ENCODE measurements around the gene TRIM17. TPM values are rescaled to one million over a fixed set of nuclear protein-coding genes. Genes with fewer than 3 reads are reported as not detected.
A peak's percentile ranks its signal among the peaks of the same experiment; 100 is the strongest.

Gene TRIM17
- total RNA-seq, 2 donors from 2014 or later: 8.4 to 19.6 TPM

GRCh38 chr1:228396770-228397662, 19.6 kb downstream of the TRIM17 start:
- no peak for TF ChIP-seq CTCF (conservative IDR thresholded peaks at IDR 0.05)

GRCh38 chr1:228394571-228395394, 21.9 kb downstream of the TRIM17 start:
- H3K9me3 Mint-ChIP-seq: no peaks in the 10 kb centered on the region
- Histone ChIP-seq H3K9ac (ENCODE audit: extremely low read depth, low read length, poor library complexity, severe bottlenecking) (no peak overlapping the region), H3K4me1 (ENCODE audit: control insufficient read depth, insufficient read depth, low read length) (no peaks in the 10 kb centered on the region), H3K27ac (ENCODE audit: low read depth, low read length) (no peak overlapping the region), H3K4me3 (ENCODE audit: low read length) (no peak overlapping the region), H3K27me3 (ENCODE audit: control insufficient read depth, insufficient read depth, low read length, poor library complexity, severe bottlenecking) (no peaks in the 10 kb centered on the region), H3K9me3 (ENCODE audit: control insufficient read depth, low read length) (no peaks in the 10 kb centered on the region), H3K36me3 (ENCODE audit: control insufficient read depth, insufficient read depth, low read length) (peaks cover 27% of the 10 kb centered on the region)
- no peaks in the 10 kb centered on the region for H3K27me3 Mint-ChIP-seq (ENCODE audit: insufficient read depth)
- H3K4me1 Mint-ChIP-seq: peaks cover 6% of the 10 kb centered on the region
- TF ChIP-seq CTCF (conservative IDR thresholded peaks at IDR 0.05): no peak
- no peak overlapping the region for H3K27ac Mint-ChIP-seq
- 96 to 97% methylated on average over 28 to 38 of the region's 38 CpGs for WGBS, 2 experiments (ENCODE audit: insufficient coverage in 1 of 2, insufficient read length in 1 of 2)
- no peak for DNase-seq
- no peak overlapping the region for H3K4me3 Mint-ChIP-seq
- peaks cover 42% of the 10 kb centered on the region for H3K36me3 Mint-ChIP-seq (ENCODE audit: low read depth)

More at GRCh38 chr1:228396770-228397662, 19.6 kb downstream of the TRIM17 start:
- H3K4me3 ChIP-seq (ENCODE audit: low read length): no peak overlapping the region
- no peak overlapping the region for H3K9ac ChIP-seq (ENCODE audit: extremely low read depth, low read length, poor library complexity, severe bottlenecking)
- Mint-ChIP-seq H3K27me3 (ENCODE audit: insufficient read depth) (no peaks in the 10 kb centered on the region), H3K27ac (no peak overlapping the region), H3K4me1 (peaks cover 6% of the 10 kb centered on the region), H3K36me3 (ENCODE audit: low read depth) (peaks cover 59% of the 10 kb centered on the region), H3K4me3 (no peak overlapping the region), H3K9me3 (no peaks in the 10 kb centered on the region)
- H3K9me3 ChIP-seq (ENCODE audit: control insufficient read depth, low read length): no peaks in the 10 kb centered on the region
- WGBS, 2 experiments (ENCODE audit: insufficient coverage in 1 of 2, insufficient read length in 1 of 2): 93 to 100% methylated on average over 6 to 21 of the region's 21 CpGs
- no peak overlapping the region for H3K27ac ChIP-seq (ENCODE audit: low read depth, low read length)
- H3K27me3 ChIP-seq (ENCODE audit: control insufficient read depth, insufficient read depth, low read length, poor library complexity, severe bottlenecking): no peaks in the 10 kb centered on the region
- DNase-seq: peak; percentile 26
- H3K4me1 ChIP-seq (ENCODE audit: control insufficient read depth, insufficient read depth, low read length): no peaks in the 10 kb centered on the region
- H3K36me3 ChIP-seq (ENCODE audit: control insufficient read depth, insufficient read depth, low read length): peaks cover 42% of the 10 kb centered on the region

GRCh38 chr1:228393811-228394570, 22.7 kb downstream of the TRIM17 start:
- no peaks in the 10 kb centered on the region for H3K27me3 ChIP-seq (ENCODE audit: control insufficient read depth, insufficient read depth, low read length, poor library complexity, severe bottlenecking)
- no peak overlapping the region for H3K4me3 Mint-ChIP-seq
- H3K9ac ChIP-seq (ENCODE audit: extremely low read depth, low read length, poor library complexity, severe bottlenecking): no peak overlapping the region
- peaks cover 38% of the 10 kb centered on the region for H3K36me3 Mint-ChIP-seq (ENCODE audit: low read depth)
- peaks cover 6% of the 10 kb centered on the region for H3K4me1 Mint-ChIP-seq
- no peak for TF ChIP-seq CTCF (conservative IDR thresholded peaks at IDR 0.05)
- H3K36me3 ChIP-seq (ENCODE audit: control insufficient read depth, insufficient read depth, low read length): peaks cover 27% of the 10 kb centered on the region
- WGBS, 2 experiments (ENCODE audit: insufficient coverage in 1 of 2, insufficient read length in 1 of 2): 89 to 90% methylated on average over 7 to 9 of the region's 9 CpGs
- no peaks in the 10 kb centered on the region for H3K27me3 Mint-ChIP-seq (ENCODE audit: insufficient read depth)
- no peaks in the 10 kb centered on the region for H3K9me3 ChIP-seq (ENCODE audit: control insufficient read depth, low read length)
- no peak overlapping the region for H3K27ac Mint-ChIP-seq
- H3K4me3 ChIP-seq (ENCODE audit: low read length): no peak overlapping the region
- H3K27ac ChIP-seq (ENCODE audit: low read depth, low read length): no peak overlapping the region
- H3K9me3 Mint-ChIP-seq: no peaks in the 10 kb centered on the region
- H3K4me1 ChIP-seq (ENCODE audit: control insufficient read depth, insufficient read depth, low read length): no peaks in the 10 kb centered on the region
- DNase-seq: no peak
